Stimulated activated CD4-positive, alpha-beta T cell treated with anti-CD3 and anti-CD28 coated beads, Interleukin-1b, Interleukin-23, amount 100 ng/mL, for 1 hour (primary cell): ENCODE measurements around the gene CYBA.
A peak's percentile ranks its signal among the peaks of the same experiment; 100 is the strongest.

Experiments
- DNase-seq, 2 donors: peaks; one replicate each; pipeline ENCODE4 v3.0.0-alpha.2; 2020; ENCODE audit warnings: low read depth in 2 of 2

CYBA gene

GRCh38 chr16:88662843-88663606, 12.2 kb upstream of the CYBA start, which contains the start of gene MVD:
MVD (minus strand) TSS chr16:88663091; CDS start chr16:88663080, 11 bp downstream.
- peak; percentile 80 to 86 for DNase-seq

GRCh38 chr16:88662222-88662842, 11.5 kb upstream of the CYBA start:
- no peak for DNase-seq

GRCh38 chr16:88661468-88661867, 10.6 kb upstream of the CYBA start:
- DNase-seq, result no peak

- DNase-seq, result no peak
Observed at GRCh38 chr16:88659160-88659559, 8.3 kb upstream of the CYBA start.

- no peak for DNase-seq
Observed at GRCh38 chr16:88658714-88659113, 7.9 kb upstream of the CYBA start.

GRCh38 chr16:88657371-88657770, 6.5 kb upstream of the CYBA start:
- no peak for DNase-seq

- DNase-seq, result no peak
Observed at GRCh38 chr16:88656291-88656980, 5.6 kb upstream of the CYBA start.

- no peak for DNase-seq
Observed at GRCh38 chr16:88655733-88656281, 5.0 kb upstream of the CYBA start.

GRCh38 chr16:88655053-88655732, 4.3 kb upstream of the CYBA start:
- no peak for DNase-seq

- no peak for DNase-seq
Observed at GRCh38 chr16:88654363-88655052, 3.7 kb upstream of the CYBA start.

GRCh38 chr16:88653596-88654362, 2.9 kb upstream of the CYBA start:
- no peak for DNase-seq

- DNase-seq, result no peak
Observed at GRCh38 chr16:88653101-88653500, 2.2 kb upstream of the CYBA start.

- no peak for DNase-seq
Observed at GRCh38 chr16:88652762-88653063, 1.9 kb upstream of the CYBA start.

- DNase-seq, result no peak
Observed at GRCh38 chr16:88651989-88652761, 1.3 kb upstream of the CYBA start.

- DNase-seq, result peak in 1 of 2 donors; percentile 45
Observed at GRCh38 chr16:88651276-88651988, 579 bp upstream of the CYBA start.

- DNase-seq, result no peak
Observed at GRCh38 chr16:88649924-88650748, 717 bp downstream of the CYBA start.

- DNase-seq, result no peak
Observed at GRCh38 chr16:88649195-88649923, 1.5 kb downstream of the CYBA start.
